K562 (cell line): ENCODE measurements around the gene LZTFL1. TPM values are rescaled to one million over a fixed set of nuclear protein-coding genes. Genes with fewer than 3 reads are reported as not detected.
A peak's percentile ranks its signal among the peaks of the same experiment; 100 is the strongest.

Experiments
- ATF7 ChIP-seq: fragments of 450-650 bp; IDR thresholded peaks from 2 replicates; pipeline ENCODE4 v1.7.1; 2014; ENCODE audit warnings: mild to moderate bottlenecking, moderate library complexity
- CHD7 ChIP-seq: fragments of 200-600 bp; sonication (generic); IDR thresholded peaks from one replicate; pipeline ENCODE4 v1.6.1; 2012; ENCODE audit warnings: mild to moderate bottlenecking, low read depth, low read length, inconsistent platforms
- CREM ChIP-seq: IDR thresholded peaks from 2 replicates; pipeline ENCODE4 v1.6.1; 2014; ENCODE audit warnings: antibody characterized with exemption, low read depth
- DPF2 ChIP-seq: fragments of 450-650 bp; IDR thresholded peaks from 2 replicates; pipeline ENCODE4 v1.6.1; 2016
- E2F3 ChIP-seq: fragments of 250-450 bp; sonication (Bioruptor Pico); IDR thresholded peaks from 2 replicates; pipeline ENCODE4 v1.4.0; 2020; ENCODE audit warnings: mild to moderate bottlenecking
- EHMT2 ChIP-seq: fragments of 450-650 bp; IDR thresholded peaks from 2 replicates; pipeline ENCODE4 v1.6.1; 2018; ENCODE audit warnings: antibody characterized with exemption
- ESRRA ChIP-seq: fragments of 450-650 bp; IDR thresholded peaks from 2 replicates; pipeline ENCODE4 v1.6.1; 2014; ENCODE audit warnings: low read depth, mild to moderate bottlenecking, moderate library complexity, borderline replicate concordance
- FOSL1 ChIP-seq: fragments of 200-800 bp; sonication (Bioruptor generic); conservative IDR thresholded peaks from 2 replicates; pipeline ENCODE4 v1.6.1; 2016; ENCODE audit warnings: missing genetic modification characterization, missing compliant biosample characterization
- FOXP1 ChIP-seq: sonication (generic); formaldehyde crosslinking; IDR thresholded peaks from 2 replicates; pipeline ENCODE4 v1.8.0; 2022; ENCODE audit warnings: mild to moderate bottlenecking, missing genetic modification reagents
- HDAC3 ChIP-seq: fragments of 450-650 bp; IDR thresholded peaks from 2 replicates; pipeline ENCODE4 v1.6.1; 2018; ENCODE audit warnings: borderline replicate concordance, mild to moderate bottlenecking, moderate library complexity; ENCODE audit not compliant: partially characterized antibody
- KDM1A ChIP-seq, 2 experiments: fragments of 450-650 bp; IDR thresholded peaks; 2 replicates each; pipeline ENCODE4 v1.6.1; 2016; ENCODE audit warnings: mild to moderate bottlenecking in 2 of 2
- KLF16 ChIP-seq: IDR thresholded peaks from 2 replicates; pipeline ENCODE4 v1.6.1; 2016; ENCODE audit warnings: antibody characterized with exemption
- MEIS2 ChIP-seq: fragments of 450-650 bp; IDR thresholded peaks from 2 replicates; pipeline ENCODE4 v1.6.1; 2014; ENCODE audit warnings: mild to moderate bottlenecking; ENCODE audit not compliant: partially characterized antibody
- NCOA1 ChIP-seq: fragments of 450-650 bp; IDR thresholded peaks from 2 replicates; pipeline ENCODE4 v1.6.1; 2016; ENCODE audit warnings: low read depth
- NONO ChIP-seq, 2 experiments: fragments of 200-400 bp in 1 of 2; fragments of 450-650 bp in 1 of 2; formaldehyde crosslinking in 1 of 2; IDR thresholded peaks; 2 replicates each; pipeline ENCODE4 v1.6.1; 2017; ENCODE audit warnings: low read depth in 2 of 2, mild to moderate bottlenecking in 2 of 2, moderate library complexity in 2 of 2, low read length in 1 of 2
- PML ChIP-seq: IDR thresholded peaks from 2 replicates; pipeline ENCODE4 v1.6.1; 2012; ENCODE audit warnings: low read length, inconsistent platforms
- RNF2 ChIP-seq: sonication (generic); IDR thresholded peaks from 2 replicates; pipeline ENCODE4 v1.6.1; 2016
- SLC30A9 ChIP-seq: fragments of 250-450 bp; sonication (Bioruptor Pico); IDR thresholded peaks from 2 replicates; pipeline ENCODE4 v1.8.0; 2022; ENCODE audit warnings: mild to moderate bottlenecking, moderate library complexity
- SMARCE1 ChIP-seq: fragments of 450-650 bp; IDR thresholded peaks from 2 replicates; pipeline ENCODE4 v1.7.1; 2016; ENCODE audit warnings: mild to moderate bottlenecking
- TRIM24 ChIP-seq, 2 experiments: fragments of 450-650 bp; IDR thresholded peaks; 2 replicates each; pipeline ENCODE4 v1.6.1; 2016
- polyA plus RNA-seq, 8 experiments: library from polyadenylated mRNA; depleted of rRNA in 4 of 8; stranded (reverse) in 5 of 8; unstranded in 3 of 8; fragments of >200 nt; fragmentation: Nextera tagmentation in 2 of 8; fragmentation: Illumina TruSeq in 1 of 8; extraction: Ambion mirVana in 2 of 8; extraction: Trizol in 1 of 8; gene quantifications; 2 replicates each; pipeline versions ENCODE4 v1.2.1 to v1.2.3, GENCODE V29; 2011 to 2014; ENCODE audit warnings: inconsistent platforms in 1 of 8, missing spikeins in 1 of 8
- total RNA-seq, 7 experiments: library from RNA; depleted of rRNA in 6 of 7; stranded (reverse); fragments of >200 nt in 6 of 7; fragmentation: Illumina TruSeq in 2 of 7; extraction: Trizol in 2 of 7; gene quantifications; 2 replicates each; pipeline versions ENCODE4 v1.2.1 to v1.2.3, GENCODE V29; 2011 to 2021; ENCODE audit warnings: low replicate concordance in 1 of 7

The LZTFL1 gene
- total and polyA plus RNA-seq, 9 of the 15 experiments (the other 6 are each of a cell fraction or from before 2014, with no cell fraction given) = 10.7 to 33.7 (median 15.3) TPM

DNA sequence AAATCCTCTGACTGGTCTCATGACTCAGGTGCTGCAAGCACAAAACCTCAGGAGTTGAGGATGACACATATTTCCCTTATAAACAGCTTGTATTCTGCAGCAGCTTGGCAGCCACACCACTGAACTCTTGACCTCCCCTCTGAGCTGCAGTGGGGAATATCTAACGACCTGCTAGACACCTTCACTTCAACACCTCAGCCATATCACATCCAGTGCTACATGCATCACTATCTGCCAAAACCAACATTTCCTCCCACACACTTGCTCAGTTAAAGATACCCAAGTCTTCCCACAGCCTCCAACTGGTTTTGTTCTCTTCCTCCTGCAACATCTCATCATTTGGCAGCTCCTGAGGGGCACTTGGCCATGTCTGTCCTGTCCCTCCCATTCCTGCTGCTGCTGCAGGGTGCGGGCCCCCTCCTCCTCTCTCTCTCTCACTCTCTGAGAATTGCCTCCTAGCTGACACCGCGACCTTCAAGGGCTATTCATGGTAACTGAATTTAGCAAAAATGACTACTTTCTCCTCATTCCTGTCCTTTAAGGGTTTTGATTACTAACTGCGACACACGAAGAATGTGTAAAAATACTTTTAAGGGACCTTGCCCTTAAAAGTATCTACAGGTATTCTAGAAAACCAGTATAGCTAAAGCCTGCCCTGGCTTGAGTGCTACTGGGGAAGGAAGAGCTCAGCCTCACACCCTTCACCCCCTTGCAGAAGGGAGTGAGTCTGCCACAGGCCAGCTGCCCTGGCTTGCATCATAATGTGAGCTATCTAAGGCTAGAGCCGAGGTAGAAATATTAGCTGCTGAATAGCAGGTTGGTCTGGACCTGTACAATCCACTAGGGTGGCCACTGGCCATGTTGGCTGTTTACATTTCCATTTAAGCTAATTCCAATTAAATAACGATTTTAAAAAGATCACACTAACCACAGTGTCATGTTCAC is 39.4 kb upstream of the LZTFL1 start (continued):
- TF ChIP-seq EHMT2 (peak; percentile 77; the same call in 1 of the 2 replicates), FOXP1 (no peak), MEIS2 (peak; percentile 82), KDM1A (IDR thresholded peaks at IDR 0.05) (peak; percentile 87 to 92), NONO (IDR thresholded peaks at IDR 0.05; ENCODE audit: low read depth in 2 of 2, low read length in 1 of 2) (no peak), KLF16 (peak; percentile 85), E2F3 (CRISPR knock-in tag) (no peak), CREM (peak; percentile 48; the same call in 1 of the 2 replicates), ESRRA (peak; percentile 35; the same call in 1 of the 2 replicates), ATF7 (peak; percentile 21; the same call in 1 of the 2 replicates), FOSL1 (tag) (peak; percentile 76), PML (peak; percentile 77), SMARCE1 (peak; percentile 80; the same call in 1 of the 2 replicates), HDAC3 (peak; percentile 61), TRIM24 (IDR thresholded peaks at IDR 0.05) (peak; percentile 80 to 87; a peak in 3 of 4 replicates), NCOA1 (peak; percentile 69; the same call in 1 of the 2 replicates), CHD7 (no peak), RNF2 (0 out of 2 replicates have a peak, but pooled peaks have one; percentile 25), DPF2 (peak; percentile 94), SLC30A9 (CRISPR knock-in tag) (no peak)
